Activated gamma-delta T cell (primary cell): ENCODE data around the gene CHCHD3.
"Not testable (repeated sequence)": the region's sequence is repeated elsewhere in the genome, so short reads cannot be mapped to it uniquely, and the experiment has no call there.

Experiments used
- DNase-seq: peaks from one replicate; lab custom pipeline; 2025; lab: John Stamatoyannopoulos, UW

Gene CHCHD3

GRCh38 chr7:133044722-133045473 lies 37.0 kb downstream of the CHCHD3 start:
- DNase-seq = no peak

DNA sequence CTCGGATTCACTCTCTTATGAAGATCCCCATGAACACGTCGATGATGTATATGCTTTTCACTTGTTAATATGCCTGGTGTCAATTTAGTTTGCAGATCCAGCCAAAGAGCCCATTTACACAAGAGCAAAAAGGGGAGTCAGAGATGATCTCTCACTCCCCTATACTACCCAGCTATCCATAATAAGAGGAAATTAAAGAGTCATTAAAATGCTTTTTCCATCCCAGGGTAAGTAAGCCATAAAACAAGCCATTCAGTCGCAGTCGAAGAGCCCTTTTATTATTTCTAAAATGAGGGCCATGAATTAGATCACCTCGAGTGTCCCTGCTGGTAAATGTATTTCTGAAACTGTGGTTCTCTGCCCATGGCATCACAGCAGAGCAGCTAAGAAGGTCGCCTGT lies 41.2 kb downstream of the CHCHD3 start:
- DNase-seq = no peak

- DNase-seq = no peak
Measured at GRCh38 chr7:133040178-133040577, 41.7 kb downstream of the CHCHD3 start.

- no peak for DNase-seq
Measured at GRCh38 chr7:133039614-133040013, 42.3 kb downstream of the CHCHD3 start.

DNA sequence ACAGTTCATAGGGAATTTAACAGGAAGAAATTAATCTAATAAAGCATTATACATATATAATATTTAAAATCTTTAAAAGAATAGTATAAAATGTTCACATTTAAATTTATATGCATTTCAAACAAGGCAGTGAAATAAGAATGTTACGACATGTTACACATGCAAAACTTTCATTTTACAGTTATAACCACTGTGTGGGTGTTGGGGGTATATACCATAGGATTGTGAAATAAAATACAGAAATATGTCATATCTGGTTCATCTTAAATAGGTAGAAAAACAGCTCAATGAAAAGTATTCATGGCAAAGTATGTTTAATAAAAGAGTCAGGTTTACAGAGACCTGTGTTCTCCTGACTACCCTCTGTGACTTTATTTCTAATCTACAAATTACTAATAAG lies 45.6 kb downstream of the CHCHD3 start:
- DNase-seq = no peak

DNA sequence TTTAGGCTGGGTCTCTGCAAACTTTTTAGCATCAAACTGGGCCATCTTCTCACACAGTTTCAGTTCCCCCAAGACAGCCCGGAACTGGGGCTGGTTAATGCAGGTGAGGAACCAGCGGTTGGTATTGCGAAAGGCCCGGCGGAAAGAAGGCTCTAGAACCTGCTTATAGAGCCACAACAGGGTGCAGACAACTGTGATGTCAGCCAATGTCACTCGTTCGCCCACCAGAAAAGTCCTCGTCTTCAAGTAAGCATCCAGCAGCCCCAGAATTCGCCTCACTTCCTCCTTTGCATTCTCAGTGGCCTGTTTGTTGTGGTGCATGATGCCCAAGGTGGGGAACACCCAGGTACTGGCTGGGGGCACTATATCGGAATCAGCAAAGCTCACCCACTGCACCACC lies 46.6 kb downstream of the CHCHD3 start:
- not testable (repeated sequence) for DNase-seq

DNA sequence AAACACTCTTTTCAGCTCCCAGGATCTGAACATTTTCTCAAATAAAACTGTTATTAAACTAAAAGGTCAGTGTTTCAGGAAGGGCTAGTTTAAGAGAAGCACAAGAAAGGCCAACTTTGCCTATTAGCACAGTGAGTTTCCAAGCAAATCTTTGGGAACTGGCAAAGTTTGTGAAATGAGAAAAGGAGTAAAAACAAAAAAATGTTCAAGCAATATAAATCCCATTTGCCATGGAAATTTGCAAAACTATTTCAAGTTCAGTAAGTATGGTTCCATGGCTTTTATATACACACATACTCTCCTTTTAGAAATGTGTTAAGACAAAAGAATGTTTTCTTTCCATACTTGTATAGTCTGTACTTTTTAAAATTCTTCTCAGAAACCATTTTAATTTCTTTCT lies 51.5 kb downstream of the CHCHD3 start:
- no peak for DNase-seq

- no peak for DNase-seq
Measured at GRCh38 chr7:133029463-133029862, 52.4 kb downstream of the CHCHD3 start.

- no peak for DNase-seq
Measured at GRCh38 chr7:133027397-133027796, 54.5 kb downstream of the CHCHD3 start.

DNA sequence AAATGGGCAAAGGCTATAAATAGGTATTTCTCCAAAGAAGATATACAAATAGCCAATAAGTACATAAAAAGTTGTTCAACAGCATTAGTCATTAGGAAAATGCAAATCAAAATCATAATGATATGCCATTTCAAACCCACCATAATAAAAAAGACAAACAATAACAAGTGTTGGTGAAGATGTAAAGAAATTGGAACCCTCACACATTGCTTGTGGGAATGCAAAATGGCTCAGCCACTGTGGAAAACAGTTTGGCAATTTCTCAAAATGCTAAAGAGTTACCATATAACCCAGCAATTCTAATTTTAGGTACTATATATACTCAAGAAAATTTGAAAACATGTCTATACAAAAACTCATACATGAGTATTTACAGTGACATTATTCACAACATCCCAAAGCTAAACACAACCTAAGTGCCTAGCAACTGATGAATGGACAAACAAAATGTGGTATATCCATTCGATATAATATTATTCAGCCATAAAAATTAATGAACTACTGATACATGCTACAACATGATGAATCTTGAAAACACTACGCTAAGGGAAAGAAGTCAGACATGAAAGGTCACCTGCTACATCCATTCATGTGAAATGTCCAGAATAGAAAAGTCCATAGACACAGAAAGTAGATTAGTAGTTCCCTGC lies 55.6 kb downstream of the CHCHD3 start:
- DNase-seq = no peak

- DNase-seq = no peak
Measured at GRCh38 chr7:133025056-133025455, 56.8 kb downstream of the CHCHD3 start.

GRCh38 chr7:133024596-133024995 lies 57.3 kb downstream of the CHCHD3 start:
- no peak for DNase-seq

- no peak for DNase-seq
Measured at GRCh38 chr7:133023370-133024071, 58.4 kb downstream of the CHCHD3 start.

GRCh38 chr7:133022661-133023060 lies 59.2 kb downstream of the CHCHD3 start:
- DNase-seq = no peak

DNA sequence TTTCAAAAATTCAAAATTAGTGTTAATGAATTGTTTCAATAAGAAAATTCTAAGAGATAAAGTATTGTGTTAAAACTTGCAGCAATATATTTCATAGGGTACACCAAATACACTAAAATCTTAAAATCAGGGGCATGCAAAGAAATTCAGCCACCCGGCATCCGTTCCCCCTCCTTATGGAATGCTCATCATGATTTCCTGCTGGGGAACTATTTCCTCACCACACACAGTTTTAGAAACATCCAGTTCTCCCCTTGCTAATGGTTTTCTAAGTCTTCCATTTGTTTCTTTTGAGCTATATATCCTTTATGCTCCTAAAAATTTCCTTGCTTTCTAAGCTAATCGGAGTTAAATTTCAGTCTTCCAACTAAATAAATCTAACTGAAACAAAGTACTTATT lies 60.7 kb downstream of the CHCHD3 start:
- DNase-seq = no peak

DNA sequence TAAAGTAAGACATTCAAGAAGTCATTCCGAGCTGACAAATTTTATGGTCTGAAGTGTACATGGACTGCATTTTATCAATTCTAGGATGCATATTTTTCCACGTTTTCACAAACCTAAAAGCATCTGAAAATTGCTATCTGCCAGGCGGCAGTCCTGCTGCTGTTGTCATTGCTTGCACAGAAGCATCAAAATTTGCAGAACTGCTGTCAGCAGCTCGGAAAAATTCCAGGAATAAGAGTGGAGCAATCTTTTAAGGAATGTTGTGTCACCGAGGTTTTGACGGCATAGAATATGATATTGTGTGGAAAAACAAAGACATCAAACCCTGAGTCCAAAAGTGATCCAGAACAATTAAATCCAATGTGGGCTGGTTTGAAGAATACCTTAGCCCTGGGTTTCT lies 61.4 kb downstream of the CHCHD3 start:
- no peak for DNase-seq

- DNase-seq = no peak
Measured at GRCh38 chr7:133019590-133019989, 62.3 kb downstream of the CHCHD3 start.

GRCh38 chr7:133016604-133017003 lies 65.3 kb downstream of the CHCHD3 start:
- no peak for DNase-seq

DNA sequence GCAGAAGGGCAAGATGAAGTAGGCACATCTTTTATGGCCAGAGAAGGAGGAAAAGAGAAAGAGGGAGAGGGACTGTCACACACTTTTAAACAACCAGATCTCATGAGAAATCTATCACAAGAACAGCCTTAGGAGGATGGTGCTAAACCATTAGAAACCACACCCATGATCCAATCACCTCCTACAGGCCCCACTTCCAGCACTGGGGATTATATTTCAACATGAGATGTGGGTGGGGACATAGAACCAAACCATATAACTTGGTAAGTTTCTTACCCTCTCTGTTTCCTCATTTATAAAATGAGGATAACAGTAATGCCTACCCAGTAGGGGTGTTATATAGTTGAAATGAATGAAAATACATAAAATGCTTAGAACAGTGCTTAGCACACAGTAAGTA lies 66.0 kb downstream of the CHCHD3 start:
- no peak for DNase-seq

DNA sequence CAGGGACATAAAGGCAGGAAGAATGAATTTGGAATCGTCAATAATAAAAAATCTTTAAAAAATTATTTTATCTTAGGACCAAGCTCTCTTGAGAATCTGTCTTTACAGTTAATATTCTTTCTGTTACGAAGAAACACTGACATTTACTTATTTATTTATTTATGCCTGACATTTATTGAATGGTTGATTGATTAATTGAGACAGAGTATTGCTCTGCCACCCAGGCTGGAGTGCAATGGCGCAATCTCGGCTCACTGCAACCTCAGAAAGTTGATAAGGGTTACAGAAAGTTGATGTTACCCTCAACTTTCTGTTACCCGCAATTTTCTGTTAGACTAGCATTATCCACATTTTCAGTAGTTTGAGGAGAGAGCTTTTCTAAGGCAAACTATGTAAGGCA lies 70.1 kb downstream of the CHCHD3 start:
- DNase-seq = no peak

- DNase-seq = no peak
Measured at GRCh38 chr7:133009426-133010252, 72.3 kb downstream of the CHCHD3 start.

GRCh38 chr7:133007961-133008360 lies 73.9 kb downstream of the CHCHD3 start:
- DNase-seq = no peak
